ENCODE results near the gene NTF3. TPM values are rescaled to one million over a fixed set of nuclear protein-coding genes. Genes with fewer than 3 reads are reported as not detected.
A peak's percentile ranks its signal among the peaks of the same experiment; 100 is the strongest.

The NTF3 gene
- total RNA-seq, 4 donors from 2014 or later = 0.80 to 2.9 (median 1.3) TPM

DNA sequence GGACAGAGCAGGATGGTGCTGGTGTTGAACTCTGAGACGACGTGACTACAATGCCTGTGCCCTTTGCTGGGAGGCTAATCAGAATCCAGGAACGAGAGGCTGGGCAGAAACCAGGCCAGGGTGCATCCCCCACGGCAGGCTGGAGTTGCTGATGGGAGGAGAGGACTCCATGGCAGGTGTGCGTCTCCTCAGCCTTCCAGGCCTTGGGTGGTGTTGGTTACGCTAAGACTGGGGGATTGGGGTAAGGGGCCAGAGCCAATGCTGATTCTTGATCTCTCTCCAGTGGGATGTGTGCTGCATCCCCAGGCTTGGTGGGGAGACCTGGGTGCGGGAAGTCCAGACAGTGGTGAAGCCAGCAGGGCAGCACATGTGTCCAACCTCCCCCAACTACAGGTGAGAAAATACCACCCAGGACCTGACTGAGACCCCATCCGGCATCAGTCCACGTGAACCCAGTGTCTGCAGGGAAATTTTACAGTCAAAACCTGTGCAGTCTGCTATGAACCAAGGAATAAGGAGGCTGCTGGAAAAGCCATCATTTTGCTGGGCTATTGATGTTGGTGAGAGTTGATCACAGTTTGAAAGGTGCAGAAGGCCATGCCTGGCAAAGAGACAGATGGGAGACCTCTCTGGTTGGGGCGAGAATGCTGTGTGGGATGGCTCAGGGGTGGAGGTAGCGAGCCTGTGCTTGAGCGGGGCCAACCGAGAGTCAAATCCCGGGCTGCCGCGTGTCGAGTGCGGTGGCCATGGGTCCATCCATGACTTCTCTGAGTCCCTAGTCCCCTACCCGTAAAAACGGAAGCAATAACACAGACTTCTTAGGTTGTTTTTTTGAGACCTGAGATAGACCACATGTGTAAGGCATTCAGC is 89.8 kb downstream of the NTF3 start:
- 91% methylated on average over 20 of the region's 20 CpGs for WGBS
- no peak overlapping the region for H3K27ac ChIP-seq
- H3K27me3 ChIP-seq = peaks cover 11% of the 10 kb centered on the region
- peak in 1 of 2 donors; percentile 49 for DNase-seq (ENCODE audit: low spot score in 2 of 2)
- H3K4me3 ChIP-seq = no peak overlapping the region
- TF ChIP-seq, protein P1, sequence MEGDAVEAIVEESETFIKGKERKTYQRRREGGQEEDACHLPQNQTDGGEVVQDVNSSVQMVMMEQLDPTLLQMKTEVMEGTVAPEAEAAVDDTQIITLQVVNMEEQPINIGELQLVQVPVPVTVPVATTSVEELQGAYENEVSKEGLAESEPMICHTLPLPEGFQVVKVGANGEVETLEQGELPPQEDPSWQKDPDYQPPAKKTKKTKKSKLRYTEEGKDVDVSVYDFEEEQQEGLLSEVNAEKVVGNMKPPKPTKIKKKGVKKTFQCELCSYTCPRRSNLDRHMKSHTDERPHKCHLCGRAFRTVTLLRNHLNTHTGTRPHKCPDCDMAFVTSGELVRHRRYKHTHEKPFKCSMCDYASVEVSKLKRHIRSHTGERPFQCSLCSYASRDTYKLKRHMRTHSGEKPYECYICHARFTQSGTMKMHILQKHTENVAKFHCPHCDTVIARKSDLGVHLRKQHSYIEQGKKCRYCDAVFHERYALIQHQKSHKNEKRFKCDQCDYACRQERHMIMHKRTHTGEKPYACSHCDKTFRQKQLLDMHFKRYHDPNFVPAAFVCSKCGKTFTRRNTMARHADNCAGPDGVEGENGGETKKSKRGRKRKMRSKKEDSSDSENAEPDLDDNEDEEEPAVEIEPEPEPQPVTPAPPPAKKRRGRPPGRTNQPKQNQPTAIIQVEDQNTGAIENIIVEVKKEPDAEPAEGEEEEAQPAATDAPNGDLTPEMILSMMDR (IDR thresholded peaks at IDR 0.05) = no peak
- TF ChIP-seq POLR2AphosphoS5 (IDR thresholded peaks at IDR 0.05) = no peak
- no peaks in the 10 kb centered on the region for H3K4me1 ChIP-seq
- H3K9me3 ChIP-seq = no peaks in the 10 kb centered on the region
- no peaks in the 10 kb centered on the region for H3K36me3 ChIP-seq

DNA sequence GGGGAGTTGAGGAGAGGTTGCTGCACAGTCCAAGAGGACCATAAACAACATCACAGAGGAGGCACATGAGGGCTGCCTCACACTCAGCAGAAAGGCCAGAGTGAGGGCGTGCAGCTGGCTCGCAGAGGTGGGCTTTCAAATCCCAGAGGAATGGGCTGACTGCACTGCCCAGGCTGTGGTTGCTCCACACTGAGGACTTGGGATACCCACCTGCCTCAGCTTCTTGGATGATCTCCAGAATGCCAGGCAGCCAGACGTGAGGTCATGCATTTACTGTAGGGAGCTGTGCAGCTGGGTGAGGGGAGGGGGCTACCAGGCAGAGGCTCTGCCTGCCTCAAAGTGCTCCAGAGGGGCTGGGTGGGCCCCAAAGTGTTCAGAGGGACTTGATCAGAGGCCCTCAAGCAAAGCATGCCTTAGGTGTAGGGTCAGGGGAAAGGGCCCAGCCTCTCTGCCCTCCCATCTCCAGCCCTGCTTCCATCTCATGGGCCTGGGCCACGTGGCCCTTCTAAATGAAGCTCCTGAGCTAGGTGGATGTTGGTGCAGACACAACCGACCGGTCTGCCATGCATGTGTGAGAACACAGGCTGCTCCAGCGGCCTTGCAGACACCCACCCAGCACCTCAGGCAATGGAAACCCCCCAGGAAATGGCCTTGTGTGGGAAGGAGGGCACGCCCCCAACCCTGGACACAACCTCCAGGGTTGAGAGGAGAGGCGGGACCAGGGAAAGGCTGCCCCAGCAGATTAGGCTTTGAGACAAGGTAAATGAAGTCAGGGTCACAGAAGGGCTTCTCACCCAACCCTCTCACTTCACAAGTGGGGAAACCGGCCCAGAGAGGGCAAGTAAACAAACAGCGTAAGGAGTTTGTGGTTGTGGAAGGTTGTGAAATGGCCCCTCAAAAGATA is 90.8 kb downstream of the NTF3 start:
- Histone ChIP-seq H3K9me3 (no peaks in the 10 kb centered on the region), H3K27me3 (peaks cover 11% of the 10 kb centered on the region), H3K4me3 (no peak overlapping the region), H3K27ac (no peak overlapping the region), H3K36me3 (no peaks in the 10 kb centered on the region), H3K4me1 (no peaks in the 10 kb centered on the region)
- 86% methylated on average over 10 of the region's 11 CpGs for WGBS
- TF ChIP-seq EP300 (IDR thresholded peaks at IDR 0.05) (no peak), POLR2A (IDR thresholded peaks at IDR 0.05) (no peak), POLR2AphosphoS5 (IDR thresholded peaks at IDR 0.05) (no peak)
- TF ChIP-seq, protein P1 (IDR thresholded peaks at IDR 0.05) = no peak
- DNase-seq (ENCODE audit: low spot score in 2 of 2) = no peak

DNA sequence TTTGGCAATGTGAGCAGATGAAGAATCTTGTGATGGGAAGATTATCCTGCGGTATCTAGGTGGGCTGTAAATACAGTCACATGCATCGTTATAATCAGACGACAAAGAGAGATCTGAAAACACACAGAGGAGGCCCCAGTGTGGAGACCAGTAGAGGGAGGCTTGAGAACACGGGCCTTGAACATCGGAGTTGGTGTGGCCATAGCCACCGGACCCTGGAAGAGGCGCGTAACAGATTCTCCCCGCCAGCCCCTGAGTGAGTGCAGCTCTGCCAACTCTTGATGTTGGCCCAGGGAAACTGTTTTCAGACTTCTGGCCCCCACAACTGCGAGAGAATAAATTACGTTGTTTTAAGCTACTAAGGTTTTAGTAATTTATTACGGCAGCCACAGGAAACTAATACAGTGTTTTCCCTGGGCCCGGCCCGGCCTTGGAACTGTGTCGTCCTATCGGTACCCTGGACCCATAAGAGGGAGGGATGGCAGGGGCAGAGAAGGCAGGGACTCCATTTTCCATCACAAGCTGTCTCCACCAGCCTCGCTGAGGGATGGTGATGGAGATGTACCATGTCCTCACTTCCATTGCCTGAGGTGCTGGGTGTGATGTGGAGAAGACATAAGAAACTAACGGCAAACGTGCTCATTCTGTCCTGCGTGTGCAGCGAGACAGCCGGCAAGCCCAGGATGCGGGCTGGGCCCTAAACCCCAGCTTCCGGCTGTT is 91.6 kb downstream of the NTF3 start:
- Histone ChIP-seq H3K4me3 (no peak overlapping the region), H3K4me1 (no peaks in the 10 kb centered on the region), H3K27me3 (peaks cover 16% of the 10 kb centered on the region), H3K27ac (no peak overlapping the region), H3K36me3 (no peaks in the 10 kb centered on the region), H3K9me3 (no peaks in the 10 kb centered on the region)
- DNase-seq (ENCODE audit: low spot score in 2 of 2) = no peak
- no peak for TF ChIP-seq POLR2AphosphoS5 (IDR thresholded peaks at IDR 0.05)
- TF ChIP-seq EP300 (IDR thresholded peaks at IDR 0.05) = no peak
- TF ChIP-seq, protein P1 (IDR thresholded peaks at IDR 0.05) = no peak
- TF ChIP-seq POLR2A (IDR thresholded peaks at IDR 0.05) = no peak
- WGBS = 90% methylated on average over 24 of the region's 24 CpGs

DNA sequence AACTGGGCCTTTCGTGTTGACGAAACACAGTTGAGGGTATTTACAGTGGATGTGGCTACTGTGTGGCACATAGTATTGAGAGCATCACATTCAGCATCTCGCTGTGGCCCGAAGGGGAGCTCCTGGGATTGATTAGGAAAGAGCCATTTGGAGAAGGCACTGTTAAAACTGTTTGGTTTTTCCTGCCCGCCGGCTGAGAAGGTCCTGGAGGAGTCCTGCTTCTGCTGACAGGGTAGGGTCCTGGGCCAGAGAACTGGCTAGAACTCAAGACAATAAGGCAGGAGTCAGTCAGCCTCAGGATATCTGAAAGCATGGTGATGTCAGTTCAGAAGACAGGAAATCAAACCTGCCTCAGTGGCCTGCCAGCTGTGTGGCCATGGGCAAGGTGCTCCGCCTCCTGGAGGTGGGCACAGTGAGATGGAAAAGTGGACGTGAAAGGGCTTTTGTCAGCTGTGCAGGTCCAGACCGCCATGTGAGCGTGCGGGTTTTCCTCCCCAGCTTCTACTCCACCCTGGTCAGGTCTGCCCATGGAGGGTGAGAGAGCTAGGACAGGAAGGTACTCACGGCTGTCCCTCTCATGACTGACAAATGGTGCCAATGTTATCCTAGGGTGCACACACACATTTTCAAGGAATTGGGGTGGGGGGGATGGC is 92.3 kb downstream of the NTF3 start:
- Histone ChIP-seq H3K9me3 (no peaks in the 10 kb centered on the region), H3K27ac (no peak overlapping the region), H3K4me3 (no peak overlapping the region), H3K4me1 (no peaks in the 10 kb centered on the region), H3K27me3 (peaks cover 10% of the 10 kb centered on the region), H3K36me3 (no peaks in the 10 kb centered on the region)
- no peak for DNase-seq (ENCODE audit: low spot score in 2 of 2)
- WGBS = 96% methylated on average over 12 of the region's 12 CpGs
- TF ChIP-seq POLR2AphosphoS5 (IDR thresholded peaks at IDR 0.05) = no peak
- TF ChIP-seq, protein P1 (IDR thresholded peaks at IDR 0.05) = no peak
- TF ChIP-seq POLR2A (IDR thresholded peaks at IDR 0.05) = no peak
- no peak for TF ChIP-seq EP300 (IDR thresholded peaks at IDR 0.05)
